ENCODE measurements around the gene DPP9. TPM values are rescaled to one million over a fixed set of nuclear protein-coding genes. Genes with fewer than 3 reads are reported as not detected.
"Not testable (repeated sequence)": the region's sequence is repeated elsewhere in the genome, so short reads cannot be mapped to it uniquely, and the experiment has no call there.

Gene DPP9
- total and polyA plus RNA-seq, 2 donors (not counting 1 experiment from before 2014, with no cell fraction given), result 3.6 to 27.1 TPM

- DNase-seq (ENCODE audit: low read depth in 2 of 2), result no peak
- Histone ChIP-seq H3K4me2 (ENCODE audit: extremely low read depth, insufficient read depth, low read length) (no peak overlapping the region), H3K4me1 (ENCODE audit: control insufficient read depth, extremely low read depth, insufficient read depth, low read length) (no peaks in the 10 kb centered on the region), H3K4me3 (replicated peaks in 1 of 4; ENCODE audit: control extremely low read depth in 1 of 4, insufficient read depth in 1 of 4, low read depth in 3 of 4, low read length in 4 of 4) (no peak overlapping the region), H2AFZ (ENCODE audit: low read length) (no peak overlapping the region), H3K27ac (ENCODE audit: insufficient read depth, low read length) (no peak overlapping the region), H3K9ac (ENCODE audit: insufficient read depth, low read length) (no peak overlapping the region), H3K36me3 (ENCODE audit: control insufficient read depth, insufficient read depth, low read length) (peaks cover 32% of the 10 kb centered on the region), H3K27me3 (ENCODE audit: control insufficient read depth, insufficient read depth, low read length) (no peaks in the 10 kb centered on the region), H3K79me2 (ENCODE audit: control insufficient read depth, insufficient read depth, low read length) (no peaks in the 10 kb centered on the region), H3K9me3 (ENCODE audit: control insufficient read depth, insufficient read depth, low read depth, low read length) (no peaks in the 10 kb centered on the region), H4K20me1 (ENCODE audit: control insufficient read depth, extremely low read depth, insufficient read depth, low read length) (no peaks in the 10 kb centered on the region)
- TF ChIP-seq, protein P1, sequence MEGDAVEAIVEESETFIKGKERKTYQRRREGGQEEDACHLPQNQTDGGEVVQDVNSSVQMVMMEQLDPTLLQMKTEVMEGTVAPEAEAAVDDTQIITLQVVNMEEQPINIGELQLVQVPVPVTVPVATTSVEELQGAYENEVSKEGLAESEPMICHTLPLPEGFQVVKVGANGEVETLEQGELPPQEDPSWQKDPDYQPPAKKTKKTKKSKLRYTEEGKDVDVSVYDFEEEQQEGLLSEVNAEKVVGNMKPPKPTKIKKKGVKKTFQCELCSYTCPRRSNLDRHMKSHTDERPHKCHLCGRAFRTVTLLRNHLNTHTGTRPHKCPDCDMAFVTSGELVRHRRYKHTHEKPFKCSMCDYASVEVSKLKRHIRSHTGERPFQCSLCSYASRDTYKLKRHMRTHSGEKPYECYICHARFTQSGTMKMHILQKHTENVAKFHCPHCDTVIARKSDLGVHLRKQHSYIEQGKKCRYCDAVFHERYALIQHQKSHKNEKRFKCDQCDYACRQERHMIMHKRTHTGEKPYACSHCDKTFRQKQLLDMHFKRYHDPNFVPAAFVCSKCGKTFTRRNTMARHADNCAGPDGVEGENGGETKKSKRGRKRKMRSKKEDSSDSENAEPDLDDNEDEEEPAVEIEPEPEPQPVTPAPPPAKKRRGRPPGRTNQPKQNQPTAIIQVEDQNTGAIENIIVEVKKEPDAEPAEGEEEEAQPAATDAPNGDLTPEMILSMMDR (conservative IDR thresholded peaks at IDR 0.05 in 1 of 2, IDR thresholded peaks at IDR 0.05 in 1 of 2; ENCODE audit: low read depth in 1 of 2, low read length in 2 of 2), result no peak
- TF ChIP-seq EZH2 (IDR thresholded peaks at IDR 0.05; ENCODE audit: low read length, missing control alignments), result no peak
Observed at GRCh38 chr19:4684312-4685095, 39.1 kb downstream of the DPP9 start.

DNA sequence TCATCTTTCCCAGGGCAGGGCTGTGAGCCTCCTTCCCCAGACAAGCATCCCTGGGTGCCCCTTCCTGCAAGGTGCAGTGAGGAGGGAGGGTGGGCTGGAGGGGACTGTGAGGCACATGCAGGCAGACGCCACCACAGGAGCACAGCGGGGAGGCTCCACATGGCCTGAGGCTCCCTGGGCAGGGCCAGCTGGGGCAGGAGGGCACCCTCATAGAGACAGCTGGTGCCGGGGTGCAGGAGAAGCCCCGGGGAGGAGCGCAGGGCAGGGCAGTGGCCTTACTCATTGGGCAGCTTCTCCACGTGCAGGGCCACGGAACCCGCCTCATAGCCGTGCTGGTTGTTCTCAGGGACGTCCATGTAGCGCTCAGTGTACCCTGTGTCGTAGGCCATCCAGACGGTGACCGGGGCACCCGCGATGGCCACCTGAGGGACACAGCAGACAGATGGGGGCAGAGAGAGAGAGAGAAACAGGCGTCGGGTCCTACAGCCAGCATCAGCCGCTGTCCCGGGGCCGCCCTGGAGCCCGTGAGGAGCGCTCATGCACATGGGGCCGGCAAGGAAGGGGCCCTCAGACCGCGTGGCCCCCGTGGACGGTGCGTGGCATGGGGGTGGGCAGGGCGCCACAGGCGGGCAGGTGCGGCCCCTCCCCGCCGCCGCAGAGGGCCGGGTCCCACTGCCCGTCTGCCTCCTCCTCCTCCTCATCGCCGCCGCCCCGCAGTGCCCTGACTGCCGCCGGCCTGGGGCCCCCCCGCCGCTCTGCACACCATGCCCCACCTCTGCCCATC lies 41.0 kb downstream of the DPP9 start:
- TF ChIP-seq, protein P1 (conservative IDR thresholded peaks at IDR 0.05 in 1 of 2, IDR thresholded peaks at IDR 0.05 in 1 of 2; ENCODE audit: low read depth in 1 of 2, low read length in 2 of 2), result no peak
- TF ChIP-seq EZH2 (IDR thresholded peaks at IDR 0.05; ENCODE audit: low read length, missing control alignments), result no peak
- no peak for DNase-seq (ENCODE audit: low read depth in 2 of 2)

DNA sequence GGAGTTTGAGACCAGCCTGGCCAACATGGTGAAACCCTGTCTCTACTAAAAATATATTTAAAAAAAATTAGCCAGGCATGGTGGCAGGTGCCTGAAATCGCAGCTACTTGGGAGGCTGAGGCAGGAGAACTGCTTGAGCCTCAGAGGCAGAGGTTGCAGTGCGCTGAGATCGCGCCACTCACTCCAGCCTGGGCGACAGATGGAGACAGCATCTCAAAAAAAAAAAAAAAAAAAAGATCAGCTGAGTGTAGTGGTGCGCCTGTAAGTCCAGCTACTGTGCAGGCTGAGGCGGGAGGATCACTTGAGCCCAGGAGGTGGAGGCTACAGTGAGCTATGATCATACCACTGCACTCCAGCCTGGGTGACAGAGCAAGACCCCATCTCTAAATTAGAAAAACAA lies 43.6 kb downstream of the DPP9 start:
- DNase-seq (ENCODE audit: low read depth in 2 of 2); H4K20me1 ChIP-seq (ENCODE audit: control insufficient read depth, extremely low read depth, insufficient read depth, low read length); H3K9me3 ChIP-seq (ENCODE audit: control insufficient read depth, insufficient read depth, low read depth, low read length); H3K4me1 ChIP-seq (ENCODE audit: control insufficient read depth, extremely low read depth, insufficient read depth, low read length); H3K4me3 ChIP-seq (replicated peaks in 1 of 4; ENCODE audit: control extremely low read depth in 1 of 4, insufficient read depth in 1 of 4, low read depth in 3 of 4, low read length in 4 of 4); H2AFZ ChIP-seq (ENCODE audit: low read length); H3K4me2 ChIP-seq (ENCODE audit: extremely low read depth, insufficient read depth, low read length); H3K79me2 ChIP-seq (ENCODE audit: control insufficient read depth, insufficient read depth, low read length); H3K9ac ChIP-seq (ENCODE audit: insufficient read depth, low read length); H3K27ac ChIP-seq (ENCODE audit: insufficient read depth, low read length); H3K27me3 ChIP-seq (ENCODE audit: control insufficient read depth, insufficient read depth, low read length): not testable (repeated sequence)
- H3K36me3 ChIP-seq (ENCODE audit: control insufficient read depth, insufficient read depth, low read length), result peaks cover 22% of the 10 kb centered on the region

More for the DNA sequence above, 41.0 kb downstream of the DPP9 start:
- H4K20me1 ChIP-seq (ENCODE audit: control insufficient read depth, extremely low read depth, insufficient read depth, low read length), result no peaks in the 10 kb centered on the region
- H3K4me2 ChIP-seq (ENCODE audit: extremely low read depth, insufficient read depth, low read length), result no peak overlapping the region
- H3K27ac ChIP-seq (ENCODE audit: insufficient read depth, low read length), result no peak overlapping the region
- H3K9me3 ChIP-seq (ENCODE audit: control insufficient read depth, insufficient read depth, low read depth, low read length), result no peaks in the 10 kb centered on the region
- no peaks in the 10 kb centered on the region for H3K79me2 ChIP-seq (ENCODE audit: control insufficient read depth, insufficient read depth, low read length)
- no peak overlapping the region for H3K4me3 ChIP-seq (replicated peaks in 1 of 4; ENCODE audit: control extremely low read depth in 1 of 4, insufficient read depth in 1 of 4, low read depth in 3 of 4, low read length in 4 of 4)
- no peak overlapping the region for H3K9ac ChIP-seq (ENCODE audit: insufficient read depth, low read length)
- H3K4me1 ChIP-seq (ENCODE audit: control insufficient read depth, extremely low read depth, insufficient read depth, low read length), result no peaks in the 10 kb centered on the region
- peaks cover 24% of the 10 kb centered on the region for H3K36me3 ChIP-seq (ENCODE audit: control insufficient read depth, insufficient read depth, low read length)
- H3K27me3 ChIP-seq (ENCODE audit: control insufficient read depth, insufficient read depth, low read length), result no peaks in the 10 kb centered on the region
- H2AFZ ChIP-seq (ENCODE audit: low read length), result no peak overlapping the region
